ENCODE measurements around the gene IGSF21. TPM values are rescaled to one million over a fixed set of nuclear protein-coding genes. Genes with fewer than 3 reads are reported as not detected.

The IGSF21 gene
- total RNA-seq, 1 donor from 2014 or later = 1.8 TPM

GRCh38 chr1:18294437-18295176 lies 187.0 kb downstream of the IGSF21 start:
- no peaks in the 10 kb centered on the region for H3K36me3 ChIP-seq
- H3K4me1 ChIP-seq = no peaks in the 10 kb centered on the region
- no peaks in the 10 kb centered on the region for H3K9me3 ChIP-seq
- ATAC-seq (no peak), DNase-seq (no peak)
- H3K27ac ChIP-seq = no peak overlapping the region
- H3K4me3 ChIP-seq = no peak overlapping the region
- H3K27me3 ChIP-seq (ENCODE audit: low read depth) = peaks cover 32% of the 10 kb centered on the region
- no peak for TF ChIP-seq CTCF (IDR thresholded peaks at IDR 0.05)
- intact Hi-C loops (cut with DNase I) = no loop called here

- ATAC-seq = no peak
- intact Hi-C loops (cut with DNase I) = no loop called here
- Histone ChIP-seq H3K27ac (no peak overlapping the region), H3K4me1 (no peaks in the 10 kb centered on the region), H3K4me3 (no peak overlapping the region), H3K9me3 (no peaks in the 10 kb centered on the region), H3K27me3 (ENCODE audit: low read depth) (peaks cover 36% of the 10 kb centered on the region), H3K36me3 (no peaks in the 10 kb centered on the region)
- TF ChIP-seq CTCF (IDR thresholded peaks at IDR 0.05) = no peak
- no peak for DNase-seq
Measured at GRCh38 chr1:18297896-18298648, 190.5 kb downstream of the IGSF21 start.

GRCh38 chr1:18299441-18300338 lies 192.1 kb downstream of the IGSF21 start:
- ATAC-seq (peak; percentile 68), DNase-seq (no peak)
- Histone ChIP-seq H3K27me3 (ENCODE audit: low read depth) (peaks cover 44% of the 10 kb centered on the region), H3K4me3 (no peak overlapping the region), H3K36me3 (no peaks in the 10 kb centered on the region), H3K27ac (no peak overlapping the region), H3K4me1 (no peaks in the 10 kb centered on the region), H3K9me3 (no peaks in the 10 kb centered on the region)
- TF ChIP-seq CTCF (IDR thresholded peaks at IDR 0.05) = peak; percentile 79
- intact Hi-C loops (cut with DNase I) = no loop called here

GRCh38 chr1:18300376-18300775 lies 192.8 kb downstream of the IGSF21 start:
- no peak for TF ChIP-seq CTCF (IDR thresholded peaks at IDR 0.05)
- Histone ChIP-seq H3K36me3 (no peaks in the 10 kb centered on the region), H3K4me3 (no peak overlapping the region), H3K27ac (no peak overlapping the region), H3K27me3 (ENCODE audit: low read depth) (peaks cover 37% of the 10 kb centered on the region), H3K9me3 (no peaks in the 10 kb centered on the region), H3K4me1 (no peaks in the 10 kb centered on the region)
- ATAC-seq (no peak), DNase-seq (no peak)
- intact Hi-C loops (cut with DNase I) = no loop called here

GRCh38 chr1:18302788-18303413 lies 195.3 kb downstream of the IGSF21 start:
- intact Hi-C loops (cut with DNase I) = no loop called here
- DNase-seq = no peak
- Histone ChIP-seq H3K27me3 (ENCODE audit: low read depth) (peaks cover 27% of the 10 kb centered on the region), H3K9me3 (no peaks in the 10 kb centered on the region), H3K27ac (no peak overlapping the region), H3K4me3 (no peak overlapping the region), H3K36me3 (no peaks in the 10 kb centered on the region), H3K4me1 (no peaks in the 10 kb centered on the region)
- no peak for ATAC-seq
- TF ChIP-seq CTCF (IDR thresholded peaks at IDR 0.05) = peak; percentile 14
